MM.1S (cell line): ENCODE results near the gene GREB1.

Source experiments
- DNase-seq: peaks from one replicate; pipeline ENCODE4 v3.0.0-alpha.2; 2015
- H2AFZ ChIP-seq: fragments of 300-600 bp; sonication (generic); 2 replicates; pipeline ENCODE4 v1.6.0; 2016; ENCODE audit warnings: antibody characterized with exemption, low read length
- H3F3A ChIP-seq: fragments of 300-600 bp; sonication (generic); 2 replicates; pipeline ENCODE4 v1.6.1; 2016; ENCODE audit warnings: mild to moderate bottlenecking, antibody characterized with exemption, low read length, moderate library complexity, mixed read lengths; ENCODE audit not compliant: insufficient read depth
- H3K27ac ChIP-seq: fragments of 300-600 bp; sonication (generic); 2 replicates; pipeline ENCODE4 v1.5.1; 2016; ENCODE audit warnings: mild to moderate bottlenecking, low read length
- H3K27me3 ChIP-seq: fragments of 300-600 bp; sonication (generic); replicated peaks from 2 replicates; pipeline ENCODE4 v1.6.0; 2016; ENCODE audit warnings: low read length; ENCODE audit not compliant: insufficient read depth
- H3K36me3 ChIP-seq: fragments of 300-600 bp; sonication (generic); replicated peaks from 2 replicates; pipeline ENCODE4 v1.6.1; 2016; ENCODE audit warnings: mild to moderate bottlenecking, low read length, mixed read lengths; ENCODE audit not compliant: insufficient read depth
- H3K4me1 ChIP-seq: fragments of 300-600 bp; sonication (generic); 2 replicates; pipeline ENCODE4 v1.6.1; 2016; ENCODE audit warnings: low read length, mixed read lengths
- H3K4me2 ChIP-seq: fragments of 300-600 bp; sonication (generic); 2 replicates; pipeline ENCODE4 v1.6.0; 2016; ENCODE audit warnings: low read depth, low read length
- H3K4me3 ChIP-seq: fragments of 300-600 bp; sonication (generic); 2 replicates; pipeline ENCODE4 v1.5.1; 2016; ENCODE audit warnings: low read length, mixed read lengths
- H3K79me2 ChIP-seq: fragments of 300-600 bp; sonication (generic); 2 replicates; pipeline ENCODE4 v1.6.1; 2016; ENCODE audit warnings: mixed run types, low read length, mixed read lengths
- H3K9ac ChIP-seq: fragments of 300-600 bp; sonication (generic); 2 replicates; pipeline ENCODE4 v1.6.1; 2016; ENCODE audit warnings: low read length, mixed read lengths
- H3K9me2 ChIP-seq: fragments of 300-600 bp; sonication (generic); replicated peaks from 2 replicates; pipeline ENCODE4 v1.6.1; 2016; ENCODE audit warnings: mild to moderate bottlenecking, low read length, mixed read lengths; ENCODE audit not compliant: insufficient read depth
- H3K9me3 ChIP-seq: fragments of 300-600 bp; sonication (generic); replicated peaks from 2 replicates; pipeline ENCODE4 v1.6.1; 2016; ENCODE audit warnings: mild to moderate bottlenecking, low read length, mixed read lengths; ENCODE audit not compliant: insufficient read depth
- H4K20me1 ChIP-seq: fragments of 300-600 bp; sonication (generic); 2 replicates; pipeline ENCODE4 v1.6.1; 2016; ENCODE audit warnings: mild to moderate bottlenecking, low read length, moderate library complexity, mixed read lengths; ENCODE audit not compliant: insufficient read depth
- EZH2 ChIP-seq: fragments of 300-600 bp; sonication (generic); optimal IDR thresholded peaks from 2 replicates; pipeline ENCODE3; 2017; ENCODE audit warnings: low read depth, mild to moderate bottlenecking, antibody characterized with exemption, low read length, mixed read lengths
- EZH2phosphoT487 ChIP-seq: fragments of 300-600 bp; sonication (generic); IDR thresholded peaks from 2 replicates; pipeline ENCODE4 v1.6.1; 2018; ENCODE audit warnings: antibody characterized with exemption, low read length
- TF ChIP-seq, protein P1 (sequence below): fragments of 300-600 bp; sonication (generic); IDR thresholded peaks from 2 replicates; pipeline ENCODE4 v1.5.1; 2016; ENCODE audit warnings: antibody characterized with exemption, low read length, mixed read lengths

The GREB1 gene

DNA sequence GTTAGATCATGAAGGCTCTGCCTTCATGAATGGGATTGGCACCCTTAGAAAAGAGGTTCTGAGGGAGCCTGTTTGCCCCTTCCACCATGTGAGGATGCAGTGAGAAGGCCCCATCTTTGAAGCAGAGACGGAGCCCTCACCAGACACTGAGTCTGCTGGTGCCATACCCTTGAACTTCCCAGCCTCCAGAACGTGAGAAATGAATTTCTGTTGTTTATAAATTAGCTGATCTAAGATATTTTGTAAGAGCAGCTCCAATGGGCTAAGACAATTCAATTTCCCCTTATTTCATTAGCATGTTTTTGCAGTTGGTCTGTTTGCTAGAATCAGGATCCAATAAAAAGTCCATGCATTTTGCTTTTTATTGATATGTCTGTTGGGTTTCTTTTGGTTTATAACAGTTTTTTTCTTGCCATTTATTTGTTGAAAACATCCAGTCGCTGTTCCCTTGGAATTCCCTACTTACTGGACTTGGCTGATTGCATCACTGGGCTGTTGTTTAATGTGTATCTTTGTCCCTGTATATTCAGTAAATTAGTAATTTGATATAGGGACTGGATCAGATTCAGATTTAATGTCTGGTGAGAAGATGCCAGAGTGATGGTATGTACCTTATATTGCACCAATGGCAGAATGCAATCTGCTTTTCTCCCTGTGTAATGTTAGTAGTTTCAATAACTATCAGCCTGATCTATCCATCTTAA, 24.0 kb upstream of the GREB1 start:
- Histone ChIP-seq H3K4me1 (peaks cover 25% of the 10 kb centered on the region), H3K79me2 (no peaks in the 10 kb centered on the region), H3K4me3 (no peak overlapping the region), H3K9me2 (no peaks in the 10 kb centered on the region), H3F3A (peaks cover 18% of the 10 kb centered on the region), H4K20me1 (no peaks in the 10 kb centered on the region), H3K27me3 (no peaks in the 10 kb centered on the region), H3K9me3 (no peaks in the 10 kb centered on the region), H3K36me3 (no peaks in the 10 kb centered on the region), H3K4me2 (no peak overlapping the region), H2AFZ (no peak overlapping the region), H3K27ac (no peak overlapping the region), H3K9ac (no peak overlapping the region)
- no peak for DNase-seq
- TF ChIP-seq EZH2 (no peak), EZH2phosphoT487 (no peak)
- TF ChIP-seq, protein P1, sequence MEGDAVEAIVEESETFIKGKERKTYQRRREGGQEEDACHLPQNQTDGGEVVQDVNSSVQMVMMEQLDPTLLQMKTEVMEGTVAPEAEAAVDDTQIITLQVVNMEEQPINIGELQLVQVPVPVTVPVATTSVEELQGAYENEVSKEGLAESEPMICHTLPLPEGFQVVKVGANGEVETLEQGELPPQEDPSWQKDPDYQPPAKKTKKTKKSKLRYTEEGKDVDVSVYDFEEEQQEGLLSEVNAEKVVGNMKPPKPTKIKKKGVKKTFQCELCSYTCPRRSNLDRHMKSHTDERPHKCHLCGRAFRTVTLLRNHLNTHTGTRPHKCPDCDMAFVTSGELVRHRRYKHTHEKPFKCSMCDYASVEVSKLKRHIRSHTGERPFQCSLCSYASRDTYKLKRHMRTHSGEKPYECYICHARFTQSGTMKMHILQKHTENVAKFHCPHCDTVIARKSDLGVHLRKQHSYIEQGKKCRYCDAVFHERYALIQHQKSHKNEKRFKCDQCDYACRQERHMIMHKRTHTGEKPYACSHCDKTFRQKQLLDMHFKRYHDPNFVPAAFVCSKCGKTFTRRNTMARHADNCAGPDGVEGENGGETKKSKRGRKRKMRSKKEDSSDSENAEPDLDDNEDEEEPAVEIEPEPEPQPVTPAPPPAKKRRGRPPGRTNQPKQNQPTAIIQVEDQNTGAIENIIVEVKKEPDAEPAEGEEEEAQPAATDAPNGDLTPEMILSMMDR, result no peak

DNA sequence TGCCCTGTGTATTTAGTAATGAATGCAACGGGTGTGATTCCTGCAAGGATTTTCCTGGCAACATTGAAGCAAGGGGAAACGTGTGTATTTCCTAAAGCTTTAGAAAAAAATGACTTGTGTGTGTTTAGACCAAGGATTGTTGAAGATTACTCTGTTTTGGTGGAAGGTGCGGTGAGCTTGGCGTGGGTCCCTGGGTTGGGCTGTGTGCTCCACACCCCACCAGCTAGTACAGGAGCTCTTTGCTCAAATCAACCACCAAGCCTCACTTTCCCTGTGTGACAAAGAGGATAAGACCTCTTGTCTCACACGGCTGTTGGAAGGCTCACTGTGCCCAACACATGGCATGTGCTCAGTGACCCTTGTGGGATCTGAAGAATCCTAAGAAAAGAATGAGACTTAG, 21.4 kb upstream of the GREB1 start:
- no peaks in the 10 kb centered on the region for H3K9me2 ChIP-seq
- H3F3A ChIP-seq, result no peaks in the 10 kb centered on the region; the same call in 1 of the 2 replicates
- no peak overlapping the region for H3K4me2 ChIP-seq
- TF ChIP-seq EZH2phosphoT487 (no peak), EZH2 (no peak)
- TF ChIP-seq, protein P1, result no peak
- no peak overlapping the region for H2AFZ ChIP-seq
- no peaks in the 10 kb centered on the region for H3K9me3 ChIP-seq
- H4K20me1 ChIP-seq, result no peaks in the 10 kb centered on the region
- H3K36me3 ChIP-seq, result no peaks in the 10 kb centered on the region
- H3K27ac ChIP-seq, result no peak overlapping the region
- H3K4me3 ChIP-seq, result no peak overlapping the region
- H3K79me2 ChIP-seq, result no peaks in the 10 kb centered on the region
- peaks cover 5% of the 10 kb centered on the region for H3K4me1 ChIP-seq
- H3K9ac ChIP-seq, result no peak overlapping the region
- DNase-seq, result no peak
- no peaks in the 10 kb centered on the region for H3K27me3 ChIP-seq

DNA sequence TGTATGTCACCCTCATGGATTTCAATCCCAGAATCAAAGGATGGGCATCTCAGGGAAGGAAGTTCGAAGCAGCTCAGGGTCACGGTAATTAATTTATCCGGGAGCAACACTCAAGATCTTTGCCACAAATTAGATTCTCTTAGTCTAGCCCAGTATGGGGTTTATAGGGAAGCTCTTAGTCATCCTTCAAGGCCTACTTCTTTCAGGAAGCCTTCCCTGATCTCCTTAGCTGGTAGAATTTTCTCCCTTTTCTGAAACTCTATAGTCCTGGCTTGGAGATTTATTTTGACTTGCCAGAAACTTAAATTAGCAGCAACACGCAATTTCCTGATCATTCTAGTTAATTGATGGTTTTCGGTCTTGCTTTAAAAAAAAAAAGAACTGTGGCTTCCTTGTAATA, 20.5 kb upstream of the GREB1 start:
- TF ChIP-seq EZH2phosphoT487 (no peak), EZH2 (no peak)
- TF ChIP-seq, protein P1, result no peak
- no peaks in the 10 kb centered on the region for H3K36me3 ChIP-seq
- H3K9me3 ChIP-seq, result no peaks in the 10 kb centered on the region
- H3F3A ChIP-seq, result no peaks in the 10 kb centered on the region
- no peaks in the 10 kb centered on the region for H3K27me3 ChIP-seq
- no peak for DNase-seq
- no peak overlapping the region for H3K4me2 ChIP-seq
- H3K27ac ChIP-seq, result no peak overlapping the region
- no peaks in the 10 kb centered on the region for H3K4me1 ChIP-seq
- no peak overlapping the region for H3K4me3 ChIP-seq
- H3K9ac ChIP-seq, result no peak overlapping the region
- H2AFZ ChIP-seq, result no peak overlapping the region
- no peaks in the 10 kb centered on the region for H3K79me2 ChIP-seq
- H4K20me1 ChIP-seq, result no peaks in the 10 kb centered on the region
- H3K9me2 ChIP-seq, result no peaks in the 10 kb centered on the region
